Gastroesophageal sphincter (tissue), 3 donors: ENCODE data around the gene DYNC1LI1.

Experiments
- CTCF ChIP-seq, 4 experiments: fragments of 200-600 bp in 2 of 4; fragments of 450-650 bp in 2 of 4; sonication (generic) in 1 of 4; IDR thresholded peaks; one replicate each; pipeline ENCODE4 v1.5.1; 2017 to 2019; ENCODE audit warnings: antibody characterized with exemption in 4 of 4, mild to moderate bottlenecking in 2 of 4, moderate library complexity in 2 of 4
- EP300 ChIP-seq: sonication (generic); formaldehyde crosslinking; IDR thresholded peaks from one replicate; pipeline ENCODE4 v1.6.1; 2017; ENCODE audit warnings: antibody characterized with exemption, mild to moderate bottlenecking
- POLR2A ChIP-seq, 2 donors: fragments of 450-650 bp; IDR thresholded peaks; one replicate each; pipeline ENCODE4 v1.6.1; 2017; ENCODE audit warnings: antibody characterized with exemption in 2 of 2, mild to moderate bottlenecking in 2 of 2, moderate library complexity in 1 of 2
- POLR2AphosphoS5 ChIP-seq: sonication (generic); formaldehyde crosslinking; IDR thresholded peaks from one replicate; pipeline ENCODE4 v1.6.1; 2017; ENCODE audit warnings: antibody characterized with exemption

- TF ChIP-seq CTCF (IDR thresholded peaks at IDR 0.05) (no peak), POLR2AphosphoS5 (no peak), EP300 (no peak), POLR2A (IDR thresholded peaks at IDR 0.05) (no peak)
Measured at GRCh38 chr3:32592011-32592410, 21.4 kb upstream of the DYNC1LI1 start.
